ENCODE data around the gene GRID2.

GRID2 gene

DNA sequence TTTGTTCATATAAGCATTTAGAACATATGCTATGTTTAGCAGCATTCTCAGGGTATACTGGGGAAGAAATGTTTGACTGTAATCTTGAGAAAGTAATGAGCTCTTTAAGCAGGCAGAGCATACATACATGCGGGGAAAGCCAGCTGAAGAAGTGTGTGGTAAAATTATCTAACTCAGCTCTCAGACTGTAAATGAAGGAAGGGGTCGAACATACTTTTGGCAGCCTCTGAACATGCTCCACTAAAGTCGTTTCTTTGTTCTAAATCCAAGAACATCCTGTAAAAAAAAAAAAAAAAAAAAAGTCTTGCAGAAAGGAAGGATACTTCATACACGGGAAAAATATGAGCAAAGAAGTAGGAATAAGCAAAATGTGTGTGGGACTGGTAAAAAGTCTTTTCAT, 224.8 kb downstream of the GRID2 start:
- TF ChIP-seq, protein P1, sequence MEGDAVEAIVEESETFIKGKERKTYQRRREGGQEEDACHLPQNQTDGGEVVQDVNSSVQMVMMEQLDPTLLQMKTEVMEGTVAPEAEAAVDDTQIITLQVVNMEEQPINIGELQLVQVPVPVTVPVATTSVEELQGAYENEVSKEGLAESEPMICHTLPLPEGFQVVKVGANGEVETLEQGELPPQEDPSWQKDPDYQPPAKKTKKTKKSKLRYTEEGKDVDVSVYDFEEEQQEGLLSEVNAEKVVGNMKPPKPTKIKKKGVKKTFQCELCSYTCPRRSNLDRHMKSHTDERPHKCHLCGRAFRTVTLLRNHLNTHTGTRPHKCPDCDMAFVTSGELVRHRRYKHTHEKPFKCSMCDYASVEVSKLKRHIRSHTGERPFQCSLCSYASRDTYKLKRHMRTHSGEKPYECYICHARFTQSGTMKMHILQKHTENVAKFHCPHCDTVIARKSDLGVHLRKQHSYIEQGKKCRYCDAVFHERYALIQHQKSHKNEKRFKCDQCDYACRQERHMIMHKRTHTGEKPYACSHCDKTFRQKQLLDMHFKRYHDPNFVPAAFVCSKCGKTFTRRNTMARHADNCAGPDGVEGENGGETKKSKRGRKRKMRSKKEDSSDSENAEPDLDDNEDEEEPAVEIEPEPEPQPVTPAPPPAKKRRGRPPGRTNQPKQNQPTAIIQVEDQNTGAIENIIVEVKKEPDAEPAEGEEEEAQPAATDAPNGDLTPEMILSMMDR (IDR thresholded peaks at IDR 0.05; ENCODE audit: low read depth, low read length), result no peak
- DNase-seq (ENCODE audit: extremely low read depth, low read depth), result no peak

DNA sequence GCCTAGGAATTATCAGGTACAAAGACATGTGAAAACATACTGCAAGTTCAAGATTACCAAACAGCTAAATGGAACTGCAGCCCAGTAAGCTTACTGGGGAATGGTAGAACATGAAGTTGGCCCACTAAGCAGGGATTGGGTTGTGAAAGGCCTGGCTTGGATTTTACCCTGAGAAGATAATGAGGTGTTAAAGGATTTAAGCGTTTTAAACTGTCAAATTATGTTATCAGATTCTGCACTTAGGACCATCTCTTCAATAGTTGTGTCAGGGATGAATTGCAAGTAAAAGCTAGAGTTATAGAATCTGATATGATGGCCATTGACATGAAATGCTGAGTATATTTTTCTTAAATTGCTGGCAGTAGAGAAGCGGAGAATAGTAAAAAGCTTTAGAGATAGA, 225.7 kb downstream of the GRID2 start:
- TF ChIP-seq, protein P1 (IDR thresholded peaks at IDR 0.05; ENCODE audit: low read depth, low read length), result no peak
- DNase-seq (ENCODE audit: extremely low read depth, low read depth), result no peak

DNA sequence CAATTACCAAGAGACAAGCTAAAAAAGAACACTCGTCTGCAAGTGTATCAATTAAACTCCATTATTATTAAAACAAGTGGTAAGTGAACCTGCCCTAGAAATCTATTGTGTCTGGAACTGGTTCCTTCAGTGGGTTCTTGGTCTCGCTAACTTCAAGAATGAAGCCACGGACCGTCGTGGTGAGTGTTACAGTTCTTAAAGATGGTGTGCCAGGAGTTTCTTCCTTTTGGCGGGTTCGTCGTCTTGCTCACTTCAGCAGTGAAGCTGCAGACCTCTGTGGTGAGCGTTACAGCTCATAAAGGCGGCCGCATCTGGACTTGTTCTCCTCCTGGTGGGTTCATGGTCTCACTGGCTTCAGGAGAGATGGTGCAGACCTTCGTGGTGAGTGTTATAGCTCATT, 231.8 kb downstream of the GRID2 start:
- TF ChIP-seq, protein P1 (IDR thresholded peaks at IDR 0.05; ENCODE audit: low read depth, low read length), result no peak
- DNase-seq (ENCODE audit: extremely low read depth, low read depth), result no peak

DNA sequence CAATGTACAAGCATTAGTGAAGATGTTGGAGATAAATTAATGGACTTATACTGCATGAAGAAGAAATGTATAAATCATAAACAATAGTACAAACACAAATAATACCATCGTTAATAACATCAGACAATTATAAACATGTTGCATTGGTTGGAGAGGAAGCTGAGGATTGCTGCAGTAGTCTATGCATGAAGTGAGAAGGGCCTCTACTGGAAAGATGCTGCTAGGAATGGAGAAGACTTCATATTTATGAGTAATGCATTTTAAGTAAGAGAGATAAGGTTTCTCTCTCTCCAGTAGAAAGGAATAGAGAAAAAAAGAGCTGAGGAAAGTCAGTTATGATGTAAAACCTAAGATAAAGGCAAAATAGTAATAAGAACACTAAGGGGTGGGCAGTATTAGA, 247.8 kb downstream of the GRID2 start:
- DNase-seq (ENCODE audit: extremely low read depth, low read depth), result no peak
- TF ChIP-seq, protein P1 (IDR thresholded peaks at IDR 0.05; ENCODE audit: low read depth, low read length), result no peak

DNA sequence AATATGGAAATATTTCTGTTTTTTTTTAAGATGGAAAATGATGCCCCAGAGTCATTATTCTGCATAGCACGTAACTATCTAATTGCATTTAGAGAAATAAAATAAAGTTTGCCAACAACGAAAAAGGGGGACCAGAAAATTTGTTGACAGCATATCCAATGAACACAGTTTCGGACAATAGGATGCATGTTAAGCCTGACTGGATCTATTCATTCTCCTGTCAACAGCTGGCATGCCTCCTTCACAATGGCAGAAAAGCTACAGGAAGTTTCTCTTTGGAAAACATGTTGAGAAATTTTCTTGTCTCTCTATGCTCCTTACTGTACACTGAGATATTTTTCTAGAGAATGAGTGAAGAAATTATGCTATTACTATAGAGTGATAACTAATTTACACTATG, 262.5 kb downstream of the GRID2 start:
- DNase-seq (ENCODE audit: extremely low read depth, low read depth), result no peak
- TF ChIP-seq, protein P1 (IDR thresholded peaks at IDR 0.05; ENCODE audit: low read depth, low read length), result no peak

DNA sequence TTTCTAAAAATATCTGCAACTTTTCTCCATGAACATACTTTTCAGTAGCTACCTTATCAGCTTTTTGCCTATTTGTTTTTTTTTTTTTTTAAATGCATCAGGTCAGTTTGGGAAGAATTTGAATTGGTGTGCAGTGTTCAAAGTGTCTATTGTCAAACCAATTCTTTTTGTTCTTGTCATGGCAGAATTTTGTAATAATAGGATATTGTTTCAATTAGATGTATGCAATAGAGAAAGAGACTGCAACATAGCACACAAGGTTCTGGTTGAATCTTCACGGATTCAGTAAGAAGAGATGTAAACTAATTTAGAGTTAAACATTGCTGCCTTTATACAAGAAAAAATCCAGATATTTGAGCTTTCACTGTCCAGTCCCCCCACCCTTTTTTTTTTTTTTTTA, 277.1 kb downstream of the GRID2 start:
- no peak for DNase-seq (ENCODE audit: extremely low read depth, low read depth)
- TF ChIP-seq, protein P1 (IDR thresholded peaks at IDR 0.05; ENCODE audit: low read depth, low read length), result no peak

DNA sequence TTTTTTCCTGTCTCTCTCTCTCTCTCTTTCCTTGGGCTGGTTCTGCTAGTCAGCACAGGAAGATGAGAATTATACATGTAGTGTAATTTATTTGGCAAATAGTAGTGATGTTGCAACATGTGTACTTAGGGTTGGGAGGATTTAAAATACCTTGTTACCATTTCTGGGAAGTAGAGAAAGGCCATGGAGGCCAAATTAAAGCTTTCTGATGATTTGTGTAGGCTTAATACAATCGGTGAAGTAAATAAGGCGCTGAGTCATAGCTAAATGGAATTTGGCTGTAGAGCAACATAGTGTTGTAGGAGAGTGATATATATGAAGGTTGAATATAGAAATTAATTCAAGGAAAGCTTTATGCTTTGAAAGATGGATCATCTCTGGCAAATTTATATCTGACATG, 295.3 kb downstream of the GRID2 start:
- TF ChIP-seq, protein P1 (IDR thresholded peaks at IDR 0.05; ENCODE audit: low read depth, low read length), result no peak
- no peak for DNase-seq (ENCODE audit: extremely low read depth, low read depth)

All from AG09319 (cell line).